NOMO-1 treated with dmso at 0.1 percent for 144 hours (cell line): ENCODE results near the gene ZIC3.
"Not testable (repeated sequence)": the region's sequence is repeated elsewhere in the genome, so short reads cannot be mapped to it uniquely, and the experiment has no call there.

Experiments used
- DNase-seq: peaks from one replicate; lab custom pipeline; 2025; ENCODE audit not compliant: unreplicated experiment; lab: John Stamatoyannopoulos, UW

Gene ZIC3

GRCh38 chrX:137565921-137566745 lies at the start of gene ZIC3:
TSS of gene ZIC3 (plus strand) at chrX:137566127. CDS start at chrX:137566692, 565 bp downstream.
- DNase-seq, result no peak

DNA sequence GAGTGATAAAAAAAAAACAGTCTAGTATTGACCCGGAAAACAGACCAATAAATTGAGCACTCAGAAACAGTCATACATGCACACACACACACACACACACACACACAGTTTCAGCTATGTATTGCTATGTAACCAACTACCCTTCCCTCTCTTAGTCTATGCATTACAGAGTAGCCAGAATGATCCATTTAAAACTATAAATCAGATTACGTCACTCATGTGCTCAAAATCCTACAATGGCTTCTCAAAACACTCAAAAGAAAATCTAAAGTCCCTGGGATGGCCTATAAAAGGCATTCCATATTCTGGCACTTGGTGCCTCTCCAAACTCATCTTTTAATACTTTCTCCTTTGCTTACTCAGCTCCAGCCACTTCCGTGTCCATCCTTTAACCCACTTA lies 46.5 kb upstream of the ZIC3 start:
- no peak for DNase-seq

GRCh38 chrX:137545711-137546651 lies 19.9 kb upstream of the ZIC3 start:
- no peak for DNase-seq

- no peak for DNase-seq
These were observed 18.6 kb upstream of the ZIC3 start for GRCh38 chrX:137547291-137547690.

DNA sequence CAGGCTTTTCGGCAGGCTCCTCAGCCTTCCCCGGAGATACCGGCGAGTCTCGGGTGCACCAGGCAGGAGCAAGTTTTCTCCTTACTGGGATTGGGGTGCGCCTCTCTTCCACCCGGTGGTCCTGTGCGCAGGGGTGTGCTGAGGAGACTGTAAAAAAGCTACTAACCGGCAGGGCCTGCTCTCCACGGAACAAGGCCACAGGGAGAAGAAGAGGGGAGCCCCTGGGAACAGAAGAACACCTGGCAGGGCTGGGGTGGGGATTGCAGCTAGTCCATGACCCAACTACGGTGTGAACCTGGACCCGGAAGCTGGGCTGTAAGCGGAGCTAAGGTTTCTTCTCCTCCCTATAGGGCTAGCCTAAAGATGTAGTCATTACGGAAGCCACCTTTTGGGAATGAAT lies 17.7 kb upstream of the ZIC3 start:
- DNase-seq, result no peak

- no peak for DNase-seq
These were observed 16.9 kb upstream of the ZIC3 start for GRCh38 chrX:137549073-137549472.

DNA sequence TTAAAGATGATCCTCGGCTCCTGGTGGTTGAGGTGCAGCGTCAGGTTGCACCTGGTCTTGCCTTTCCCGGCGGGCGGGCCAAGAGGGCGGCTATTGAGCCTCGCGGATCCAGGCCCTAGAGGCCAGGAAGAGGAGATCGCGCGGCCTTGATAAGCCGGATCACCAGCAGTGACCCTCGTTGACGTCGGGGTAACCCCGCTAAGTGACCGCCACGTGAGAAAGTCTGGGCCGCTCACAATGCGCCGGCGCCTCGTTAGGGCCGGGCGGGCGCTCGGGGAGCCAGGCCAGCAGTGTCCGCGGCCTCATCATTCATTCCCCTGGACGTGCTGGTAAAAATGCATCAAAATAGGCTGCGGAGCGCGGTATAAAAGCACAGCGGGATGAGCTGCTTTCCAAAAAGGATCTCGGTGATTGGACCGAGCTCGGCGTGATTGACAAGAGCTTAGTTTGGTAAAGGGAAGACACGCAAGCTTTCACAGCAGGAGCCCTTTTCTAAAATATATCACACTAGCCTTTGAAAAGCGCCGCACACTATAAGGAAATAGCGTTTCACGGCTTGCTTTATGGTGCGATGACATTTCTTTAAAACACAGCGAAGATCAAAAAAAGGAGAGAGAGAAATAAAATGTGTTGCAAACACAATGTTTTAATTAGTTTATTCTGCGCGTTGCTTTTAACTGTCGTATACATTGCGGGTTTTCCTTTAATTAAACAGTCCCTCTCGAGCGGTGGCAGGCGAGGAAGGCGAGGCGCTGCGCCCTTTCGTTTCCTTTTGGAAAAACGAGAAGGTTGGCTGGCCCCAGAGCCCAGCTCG lies 15.9 kb upstream of the ZIC3 start:
- DNase-seq, result no peak

DNA sequence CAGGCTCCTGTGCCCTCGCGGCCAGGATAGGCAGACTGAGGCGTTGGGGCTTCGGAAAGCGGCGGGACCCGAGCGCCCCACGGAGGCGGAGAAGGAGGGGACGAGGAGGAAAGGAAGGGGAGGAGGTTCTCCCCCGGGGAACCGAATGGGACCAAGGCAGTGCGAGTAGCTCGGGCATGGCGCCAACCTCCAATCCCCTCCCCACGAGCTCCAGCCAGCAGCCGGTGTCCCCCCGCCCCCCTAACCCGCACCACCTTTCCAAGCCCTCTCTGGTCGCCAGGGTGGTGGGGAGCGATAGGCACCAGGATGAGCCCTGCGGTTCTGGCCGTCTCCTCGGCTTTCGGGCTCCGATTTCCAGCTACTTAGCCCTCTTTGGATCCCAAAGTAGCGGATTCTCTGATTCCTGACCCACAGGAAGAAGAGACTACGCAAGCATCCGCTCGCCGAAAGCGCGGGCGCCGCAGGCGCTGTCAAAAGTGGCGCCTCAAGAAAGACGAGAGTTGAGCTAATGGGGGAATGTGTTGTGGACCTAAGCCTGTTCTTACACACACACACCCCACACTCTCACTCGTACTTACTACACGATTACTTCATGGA lies 15.2 kb upstream of the ZIC3 start:
- DNase-seq, result no peak

- not testable (repeated sequence) for DNase-seq
These were observed 13.8 kb upstream of the ZIC3 start for GRCh38 chrX:137552098-137552497.

GRCh38 chrX:137562096-137562495 lies 3.8 kb upstream of the ZIC3 start:
- DNase-seq, result no peak

- DNase-seq, result no peak
These were observed 2.0 kb upstream of the ZIC3 start for GRCh38 chrX:137563681-137564651.

GRCh38 chrX:137565318-137565904 lies 516 bp upstream of the ZIC3 start:
- no peak for DNase-seq

DNA sequence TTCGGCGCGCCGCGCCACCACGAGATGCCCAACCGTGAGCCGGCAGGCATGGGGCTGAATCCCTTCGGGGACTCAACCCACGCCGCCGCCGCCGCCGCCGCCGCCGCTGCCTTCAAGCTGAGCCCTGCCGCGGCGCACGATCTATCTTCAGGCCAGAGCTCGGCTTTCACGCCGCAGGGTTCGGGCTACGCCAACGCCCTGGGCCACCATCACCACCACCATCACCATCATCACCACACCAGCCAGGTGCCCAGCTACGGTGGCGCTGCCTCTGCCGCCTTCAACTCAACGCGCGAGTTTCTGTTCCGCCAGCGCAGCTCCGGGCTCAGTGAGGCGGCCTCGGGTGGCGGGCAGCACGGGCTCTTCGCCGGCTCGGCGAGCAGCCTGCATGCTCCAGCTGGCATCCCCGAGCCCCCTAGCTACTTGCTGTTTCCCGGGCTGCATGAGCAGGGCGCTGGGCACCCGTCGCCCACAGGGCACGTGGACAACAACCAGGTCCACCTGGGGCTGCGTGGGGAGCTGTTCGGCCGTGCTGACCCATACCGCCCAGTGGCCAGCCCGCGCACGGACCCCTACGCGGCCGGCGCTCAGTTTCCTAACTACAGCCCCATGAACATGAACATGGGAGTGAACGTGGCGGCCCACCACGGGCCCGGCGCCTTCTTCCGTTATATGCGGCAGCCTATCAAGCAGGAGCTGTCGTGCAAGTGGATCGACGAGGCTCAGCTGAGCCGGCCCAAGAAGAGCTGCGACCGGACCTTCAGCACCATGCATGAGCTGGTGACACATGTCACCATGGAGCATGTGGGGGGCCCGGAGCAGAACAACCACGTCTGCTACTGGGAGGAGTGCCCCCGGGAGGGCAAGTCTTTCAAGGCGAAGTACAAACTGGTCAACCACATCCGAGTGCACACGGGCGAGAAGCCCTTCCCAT lies 1.1 kb downstream of the ZIC3 start:
- DNase-seq, result no peak

- no peak for DNase-seq
These were observed 1.8 kb downstream of the ZIC3 start for GRCh38 chrX:137567682-137568232.

DNA sequence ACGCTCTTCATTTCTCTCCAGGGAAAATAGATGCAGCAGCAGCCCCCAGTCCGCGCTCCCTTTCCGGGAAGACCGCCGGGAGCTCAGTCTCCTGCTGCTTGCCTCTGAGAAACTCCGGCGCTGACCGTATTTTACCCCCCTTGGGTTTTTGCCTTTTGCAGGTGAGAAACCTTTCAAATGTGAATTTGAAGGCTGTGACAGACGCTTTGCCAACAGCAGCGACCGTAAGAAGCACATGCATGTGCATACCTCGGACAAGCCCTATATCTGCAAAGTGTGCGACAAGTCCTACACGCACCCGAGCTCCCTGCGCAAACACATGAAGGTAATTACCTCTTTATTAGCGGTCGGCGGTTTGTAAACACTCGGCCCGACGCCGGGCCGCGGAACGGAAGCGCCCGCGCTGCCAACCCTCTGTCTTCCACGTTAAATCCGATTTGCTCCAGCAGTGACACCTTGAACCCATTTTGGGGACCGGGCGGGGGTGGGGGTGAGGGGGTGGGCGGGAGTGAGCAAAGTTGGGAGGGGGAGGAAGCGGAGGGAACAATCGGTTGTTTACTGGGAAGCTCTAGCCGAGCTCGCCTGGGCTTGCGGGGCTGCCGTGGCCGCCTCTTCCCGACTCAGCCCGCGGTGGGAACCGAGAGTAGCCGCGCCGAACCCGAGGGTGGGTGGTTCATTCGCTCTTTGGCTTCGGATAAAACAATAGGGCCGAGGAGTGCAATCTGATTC lies 3.0 kb downstream of the ZIC3 start:
- DNase-seq, result no peak

DNA sequence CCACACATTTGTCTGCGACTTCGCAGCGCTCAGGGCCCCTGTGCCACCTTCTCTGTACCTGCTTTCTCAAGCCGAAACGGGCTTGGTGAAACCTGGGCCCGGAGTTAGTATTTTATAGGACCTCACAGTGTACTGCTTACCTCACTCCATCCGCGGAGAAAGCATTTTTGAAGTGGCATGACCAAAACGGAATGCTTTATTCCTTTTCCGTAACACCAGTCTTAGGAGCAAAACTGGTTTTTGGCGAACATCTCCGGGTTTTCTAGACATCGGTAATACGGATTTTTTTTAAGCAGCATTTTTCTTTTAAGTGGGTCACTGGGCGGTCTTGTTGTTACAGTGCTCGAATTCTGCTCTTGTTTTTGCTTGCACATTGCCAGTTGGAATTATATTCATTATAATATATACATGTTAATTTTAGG lies 3.6 kb downstream of the ZIC3 start:
- DNase-seq, result no peak
